GM12891 (cell line): ENCODE measurements around the gene TRPM3.

Experiments used
- POLR2A ChIP-seq: IDR thresholded peaks from 2 replicates; pipeline ENCODE4 v1.6.1; 2011; ENCODE audit warnings: low read depth, low read length, control low read depth
- POLR2AphosphoS5 ChIP-seq: IDR thresholded peaks from 2 replicates; pipeline ENCODE4 v1.6.1; 2011; ENCODE audit warnings: low read depth, low read length, control low read depth

GRCh38 chr9:70581214-70581954 lies 540.0 kb downstream of the TRPM3 start:
- no peak for TF ChIP-seq POLR2AphosphoS5
- no peak for TF ChIP-seq POLR2A
